Frontal cortex (tissue), 4 donors: ENCODE results near the gene MLLT3. TPM values are rescaled to one million over a fixed set of nuclear protein-coding genes. Genes with fewer than 3 reads are reported as not detected.

Source experiments
- DNase-seq, 2 donors: peaks; one replicate each; pipeline ENCODE4 v3.0.0; 2012; ENCODE audit warnings: low spot score in 2 of 2
- FAIRE-seq: peaks from 2 replicates; lab custom pipeline; 2012; peaks lifted over from hg19 to GRCh38; lab: Jason Lieb, UNC
- total RNA-seq: library from RNA; depleted of rRNA; stranded (reverse); fragments of >200 nt; gene quantifications from one replicate; pipeline ENCODE4 v1.2.3, GENCODE V29; 2014
- donor health status: control.
- donor health status: control.
- donor health status: control.

The MLLT3 gene
- total RNA-seq, 1 donor from 2014 or later: 125 TPM

- DNase-seq (no peak), FAIRE-seq (no peak)
These were observed 219.9 kb downstream of the MLLT3 start for GRCh38 chr9:20402273-20402875.

GRCh38 chr9:20398536-20399338 lies 223.6 kb downstream of the MLLT3 start:
- DNase-seq: no peak
- no peak for FAIRE-seq

GRCh38 chr9:20397348-20397747 lies 225.0 kb downstream of the MLLT3 start:
- FAIRE-seq (no peak), DNase-seq (no peak)

- FAIRE-seq (no peak), DNase-seq (no peak)
These were observed 225.8 kb downstream of the MLLT3 start for GRCh38 chr9:20396509-20396908.

GRCh38 chr9:20395651-20396050 lies 226.6 kb downstream of the MLLT3 start:
- DNase-seq (no peak), FAIRE-seq (no peak)

GRCh38 chr9:20394969-20395368 lies 227.3 kb downstream of the MLLT3 start:
- FAIRE-seq: no peak
- DNase-seq: no peak

- DNase-seq: no peak
- FAIRE-seq: no peak
These were observed 231.1 kb downstream of the MLLT3 start for GRCh38 chr9:20391208-20391607.

GRCh38 chr9:20390400-20390799 lies 231.9 kb downstream of the MLLT3 start:
- FAIRE-seq: no peak
- no peak for DNase-seq

GRCh38 chr9:20387062-20387461 lies 235.2 kb downstream of the MLLT3 start:
- no peak for FAIRE-seq

GRCh38 chr9:20384642-20385041 lies 237.7 kb downstream of the MLLT3 start:
- FAIRE-seq: no peak
- no peak for DNase-seq

More at GRCh38 chr9:20387062-20387461, 235.2 kb downstream of the MLLT3 start:
- DNase-seq: no peak

GRCh38 chr9:20382460-20383071 lies 239.7 kb downstream of the MLLT3 start:
- DNase-seq: no peak
- FAIRE-seq: no peak

- DNase-seq: no peak
- FAIRE-seq: no peak
These were observed 241.8 kb downstream of the MLLT3 start for GRCh38 chr9:20380546-20380945.

GRCh38 chr9:20379804-20380225 lies 242.5 kb downstream of the MLLT3 start:
- no peak for FAIRE-seq
- no peak for DNase-seq

- DNase-seq: no peak
- no peak for FAIRE-seq
These were observed 243.4 kb downstream of the MLLT3 start for GRCh38 chr9:20378851-20379250.

GRCh38 chr9:20377790-20378189 lies 244.5 kb downstream of the MLLT3 start:
- DNase-seq (no peak), FAIRE-seq (peak; percentile 48)

GRCh38 chr9:20376731-20377375 lies 245.4 kb downstream of the MLLT3 start:
- FAIRE-seq: no peak
- DNase-seq: no peak

GRCh38 chr9:20376042-20376441 lies 246.3 kb downstream of the MLLT3 start:
- DNase-seq: no peak
- no peak for FAIRE-seq

- no peak for FAIRE-seq
These were observed 249.0 kb downstream of the MLLT3 start for GRCh38 chr9:20373263-20373662.

GRCh38 chr9:20369391-20369790 lies 252.9 kb downstream of the MLLT3 start:
- FAIRE-seq (no peak), DNase-seq (no peak)

More at GRCh38 chr9:20373263-20373662, 249.0 kb downstream of the MLLT3 start:
- DNase-seq: no peak

GRCh38 chr9:20367855-20368254 lies 254.4 kb downstream of the MLLT3 start:
- FAIRE-seq: no peak
- no peak for DNase-seq

GRCh38 chr9:20364959-20365358 lies 257.3 kb downstream of the MLLT3 start:
- DNase-seq (no peak), FAIRE-seq (no peak)
